GM23338 (cell line): Measurements from ENCODE around the gene PCED1A. TPM values are rescaled to one million over a fixed set of nuclear protein-coding genes. Genes with fewer than 3 reads are reported as not detected.
"Not testable (repeated sequence)": the region's sequence is repeated elsewhere in the genome, so short reads cannot be mapped to it uniquely, and the experiment has no call there.

Source experiments
- ATAC-seq: fragments of 200-7000 bp; cut with Tn5 transposase; 3 replicates; pipeline ENCODE4 v1.9.1; 2020
- DNase-seq: peaks from one replicate; pipeline ENCODE4 v3.0.0-alpha.2; 2015; ENCODE audit warnings: low spot score
- H2AFZ ChIP-seq: fragments of 200-600 bp; sonication (generic); 2 replicates; pipeline ENCODE4 v1.8.0; 2016; ENCODE audit warnings: antibody characterized with exemption, mild to moderate bottlenecking, moderate library complexity
- H3F3A ChIP-seq: fragments of 200-600 bp; sonication (generic); replicated peaks from 2 replicates; pipeline ENCODE4 v1.8.0; 2017; ENCODE audit warnings: antibody characterized with exemption, mixed run types, low read depth
- H3K27ac ChIP-seq: fragments of 200-600 bp; sonication (generic); 2 replicates; pipeline ENCODE4 v1.6.1; 2016; ENCODE audit warnings: low read depth
- H3K27me3 ChIP-seq: fragments of 200-600 bp; sonication (generic); 2 replicates; pipeline ENCODE4 v1.8.0; 2016; ENCODE audit warnings: mild to moderate bottlenecking, mixed run types, moderate library complexity; ENCODE audit not compliant: insufficient read depth
- H3K36me3 ChIP-seq: fragments of 200-600 bp; sonication (generic); 2 replicates; pipeline ENCODE4 v1.8.0; 2016; ENCODE audit warnings: mild to moderate bottlenecking; ENCODE audit not compliant: insufficient read depth
- H3K4me1 ChIP-seq: fragments of 200-600 bp; sonication (generic); 2 replicates; pipeline ENCODE4 v1.8.0; 2016; ENCODE audit warnings: mild to moderate bottlenecking, moderate library complexity; ENCODE audit not compliant: insufficient read depth
- H3K4me2 ChIP-seq: fragments of 200-600 bp; sonication (generic); 2 replicates; pipeline ENCODE4 v1.7.1; 2017; ENCODE audit warnings: mixed run types
- H3K4me3 ChIP-seq: fragments of 200-600 bp; sonication (generic); 2 replicates; pipeline ENCODE4 v1.6.1; 2016; ENCODE audit warnings: mixed run types
- H3K79me2 ChIP-seq: fragments of 200-600 bp; sonication (generic); replicated peaks from 2 replicates; pipeline ENCODE4 v1.8.0; 2017; ENCODE audit warnings: mild to moderate bottlenecking; ENCODE audit not compliant: insufficient read depth
- H3K9me2 ChIP-seq: fragments of 200-600 bp; sonication (generic); 2 replicates; pipeline ENCODE4 v1.8.0; 2017; ENCODE audit not compliant: insufficient read depth
- H4K20me1 ChIP-seq: fragments of 200-600 bp; sonication (generic); replicated peaks from 2 replicates; pipeline ENCODE4 v1.8.0; 2017; ENCODE audit warnings: mild to moderate bottlenecking; ENCODE audit not compliant: insufficient read depth
- H3K27ac Mint-ChIP-seq: 2 replicates; pipeline ENCODE4 v1.8.0; 2020; ENCODE audit warnings: inconsistent platforms, mild to moderate bottlenecking, moderate library complexity, mixed read lengths
- H3K27me3 Mint-ChIP-seq: 3 replicates; pipeline ENCODE4 v1.8.0; 2022; ENCODE audit warnings: low read depth, mild to moderate bottlenecking, moderate library complexity, mixed read lengths, inconsistent platforms; ENCODE audit not compliant: insufficient read depth, poor library complexity
- H3K36me3 Mint-ChIP-seq: 3 replicates; pipeline ENCODE4 v1.8.0; 2021; ENCODE audit warnings: low read depth, mild to moderate bottlenecking, inconsistent platforms, moderate library complexity, mixed read lengths
- H3K4me1 Mint-ChIP-seq: 3 replicates; pipeline ENCODE4 v1.8.0; 2020; ENCODE audit warnings: mild to moderate bottlenecking, inconsistent platforms, mixed read lengths
- H3K4me3 Mint-ChIP-seq: 3 replicates; pipeline ENCODE4 v1.8.0; 2021; ENCODE audit warnings: moderate library complexity, mild to moderate bottlenecking, inconsistent platforms, mixed read lengths
- H3K9me3 Mint-ChIP-seq: 3 replicates; pipeline ENCODE4 v1.8.0; 2020; ENCODE audit warnings: moderate library complexity, mild to moderate bottlenecking, inconsistent platforms, mixed read lengths
- CTCF ChIP-seq, 2 experiments: fragments of 200-600 bp in 1 of 2; sonication (generic) in 1 of 2; conservative IDR thresholded peaks; 2 replicates each; pipeline versions ENCODE4 v1.5.1 to v1.6.1; 2016 to 2017; ENCODE audit warnings: antibody characterized with exemption in 2 of 2, low read depth in 2 of 2, mild to moderate bottlenecking in 2 of 2, moderate library complexity in 1 of 2
- EZH2phosphoT487 ChIP-seq: fragments of 200-600 bp; sonication (generic); IDR thresholded peaks from one replicate; pipeline ENCODE4 v1.8.1; 2018; ENCODE audit warnings: antibody characterized with exemption; ENCODE audit not compliant: unreplicated experiment
- JUNB ChIP-seq: IDR thresholded peaks from one replicate; pipeline ENCODE4 v1.6.1; 2016; ENCODE audit warnings: antibody characterized with exemption; ENCODE audit not compliant: unreplicated experiment
- POLR2AphosphoS5 ChIP-seq: IDR thresholded peaks from 2 replicates; pipeline ENCODE4 v1.6.1; 2016; ENCODE audit warnings: antibody characterized with exemption, low read depth
- STAT1 ChIP-seq: IDR thresholded peaks from one replicate; pipeline ENCODE4 v1.6.1; 2016; ENCODE audit warnings: antibody characterized with exemption; ENCODE audit not compliant: unreplicated experiment
- ZNF114 ChIP-seq: fragments of 250-450 bp; sonication (Bioruptor Pico); IDR thresholded peaks from 2 replicates; pipeline ENCODE4 v1.5.0; 2020; ENCODE audit warnings: mild to moderate bottlenecking, moderate library complexity
- polyA plus RNA-seq: library from polyadenylated mRNA; unstranded; fragments of >200 nt; fragmentation: Nextera tagmentation; extraction: Ambion mirVana; gene quantifications from 2 replicates; pipeline ENCODE4 v1.2.1, GENCODE V29; 2016
- total RNA-seq: library from RNA; depleted of rRNA; stranded (reverse); fragments of >200 nt; shearing (Covaris generic); gene quantifications from 2 replicates; pipeline ENCODE4 v1.2.3, GENCODE V29; 2014
- TF ChIP-seq, protein P1 (sequence below): fragments of 250-450 bp; sonication (Bioruptor Pico); IDR thresholded peaks from 2 replicates; pipeline ENCODE4 v1.5.0; 2020; ENCODE audit warnings: mild to moderate bottlenecking, moderate library complexity

The PCED1A gene
- total and polyA plus RNA-seq, 2 experiments from 2014 or later = 5.0 to 8.9 TPM

DNA sequence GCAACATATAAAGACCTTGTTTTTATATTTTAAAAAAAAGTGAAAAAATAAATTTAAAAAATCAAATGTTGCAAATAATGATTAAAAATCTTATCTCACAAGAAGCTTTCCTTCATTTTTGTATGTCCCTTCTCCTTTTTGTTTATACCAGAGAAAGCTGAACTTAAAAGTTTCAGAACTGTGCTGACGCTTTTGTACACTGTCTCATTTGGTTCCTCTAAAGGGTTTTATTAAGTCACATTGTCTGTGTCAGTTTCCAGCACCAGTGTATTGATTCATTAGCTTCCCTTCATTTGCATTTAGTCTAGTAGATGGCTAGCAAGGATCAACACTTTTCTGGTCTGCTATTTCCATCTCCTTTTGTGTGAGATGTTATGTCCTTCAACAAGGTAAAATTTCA, 6.7 kb downstream of the PCED1A start:
- no peak overlapping the region for H3K4me2 ChIP-seq
- H4K20me1 ChIP-seq = no peaks in the 10 kb centered on the region
- Mint-ChIP-seq H3K9me3 (no peaks in the 10 kb centered on the region), H3K4me1 (no peaks in the 10 kb centered on the region; the same call in 2 of the 3 replicates), H3K27ac (no peak overlapping the region), H3K4me3 (no peak overlapping the region), H3K27me3 (peaks cover 9% of the 10 kb centered on the region), H3K36me3 (no peaks in the 10 kb centered on the region; the same call in 1 of the 3 replicates)
- H2AFZ ChIP-seq = no peak overlapping the region
- no peaks in the 10 kb centered on the region for H3K4me1 ChIP-seq
- no peaks in the 10 kb centered on the region for H3K79me2 ChIP-seq
- H3K4me3 ChIP-seq = no peak overlapping the region
- no peaks in the 10 kb centered on the region for H3F3A ChIP-seq
- H3K27ac ChIP-seq = no peak overlapping the region
- H3K36me3 ChIP-seq = no peaks in the 10 kb centered on the region
- ATAC-seq (no peak), DNase-seq (no peak)
- TF ChIP-seq ZNF114 (CRISPR knock-in tag) (no peak), JUNB (no peak), POLR2AphosphoS5 (no peak), EZH2phosphoT487 (no peak), STAT1 (no peak), CTCF (conservative IDR thresholded peaks at IDR 0.05; ENCODE audit: low read depth in 2 of 2) (no peak)
- TF ChIP-seq, protein P1, sequence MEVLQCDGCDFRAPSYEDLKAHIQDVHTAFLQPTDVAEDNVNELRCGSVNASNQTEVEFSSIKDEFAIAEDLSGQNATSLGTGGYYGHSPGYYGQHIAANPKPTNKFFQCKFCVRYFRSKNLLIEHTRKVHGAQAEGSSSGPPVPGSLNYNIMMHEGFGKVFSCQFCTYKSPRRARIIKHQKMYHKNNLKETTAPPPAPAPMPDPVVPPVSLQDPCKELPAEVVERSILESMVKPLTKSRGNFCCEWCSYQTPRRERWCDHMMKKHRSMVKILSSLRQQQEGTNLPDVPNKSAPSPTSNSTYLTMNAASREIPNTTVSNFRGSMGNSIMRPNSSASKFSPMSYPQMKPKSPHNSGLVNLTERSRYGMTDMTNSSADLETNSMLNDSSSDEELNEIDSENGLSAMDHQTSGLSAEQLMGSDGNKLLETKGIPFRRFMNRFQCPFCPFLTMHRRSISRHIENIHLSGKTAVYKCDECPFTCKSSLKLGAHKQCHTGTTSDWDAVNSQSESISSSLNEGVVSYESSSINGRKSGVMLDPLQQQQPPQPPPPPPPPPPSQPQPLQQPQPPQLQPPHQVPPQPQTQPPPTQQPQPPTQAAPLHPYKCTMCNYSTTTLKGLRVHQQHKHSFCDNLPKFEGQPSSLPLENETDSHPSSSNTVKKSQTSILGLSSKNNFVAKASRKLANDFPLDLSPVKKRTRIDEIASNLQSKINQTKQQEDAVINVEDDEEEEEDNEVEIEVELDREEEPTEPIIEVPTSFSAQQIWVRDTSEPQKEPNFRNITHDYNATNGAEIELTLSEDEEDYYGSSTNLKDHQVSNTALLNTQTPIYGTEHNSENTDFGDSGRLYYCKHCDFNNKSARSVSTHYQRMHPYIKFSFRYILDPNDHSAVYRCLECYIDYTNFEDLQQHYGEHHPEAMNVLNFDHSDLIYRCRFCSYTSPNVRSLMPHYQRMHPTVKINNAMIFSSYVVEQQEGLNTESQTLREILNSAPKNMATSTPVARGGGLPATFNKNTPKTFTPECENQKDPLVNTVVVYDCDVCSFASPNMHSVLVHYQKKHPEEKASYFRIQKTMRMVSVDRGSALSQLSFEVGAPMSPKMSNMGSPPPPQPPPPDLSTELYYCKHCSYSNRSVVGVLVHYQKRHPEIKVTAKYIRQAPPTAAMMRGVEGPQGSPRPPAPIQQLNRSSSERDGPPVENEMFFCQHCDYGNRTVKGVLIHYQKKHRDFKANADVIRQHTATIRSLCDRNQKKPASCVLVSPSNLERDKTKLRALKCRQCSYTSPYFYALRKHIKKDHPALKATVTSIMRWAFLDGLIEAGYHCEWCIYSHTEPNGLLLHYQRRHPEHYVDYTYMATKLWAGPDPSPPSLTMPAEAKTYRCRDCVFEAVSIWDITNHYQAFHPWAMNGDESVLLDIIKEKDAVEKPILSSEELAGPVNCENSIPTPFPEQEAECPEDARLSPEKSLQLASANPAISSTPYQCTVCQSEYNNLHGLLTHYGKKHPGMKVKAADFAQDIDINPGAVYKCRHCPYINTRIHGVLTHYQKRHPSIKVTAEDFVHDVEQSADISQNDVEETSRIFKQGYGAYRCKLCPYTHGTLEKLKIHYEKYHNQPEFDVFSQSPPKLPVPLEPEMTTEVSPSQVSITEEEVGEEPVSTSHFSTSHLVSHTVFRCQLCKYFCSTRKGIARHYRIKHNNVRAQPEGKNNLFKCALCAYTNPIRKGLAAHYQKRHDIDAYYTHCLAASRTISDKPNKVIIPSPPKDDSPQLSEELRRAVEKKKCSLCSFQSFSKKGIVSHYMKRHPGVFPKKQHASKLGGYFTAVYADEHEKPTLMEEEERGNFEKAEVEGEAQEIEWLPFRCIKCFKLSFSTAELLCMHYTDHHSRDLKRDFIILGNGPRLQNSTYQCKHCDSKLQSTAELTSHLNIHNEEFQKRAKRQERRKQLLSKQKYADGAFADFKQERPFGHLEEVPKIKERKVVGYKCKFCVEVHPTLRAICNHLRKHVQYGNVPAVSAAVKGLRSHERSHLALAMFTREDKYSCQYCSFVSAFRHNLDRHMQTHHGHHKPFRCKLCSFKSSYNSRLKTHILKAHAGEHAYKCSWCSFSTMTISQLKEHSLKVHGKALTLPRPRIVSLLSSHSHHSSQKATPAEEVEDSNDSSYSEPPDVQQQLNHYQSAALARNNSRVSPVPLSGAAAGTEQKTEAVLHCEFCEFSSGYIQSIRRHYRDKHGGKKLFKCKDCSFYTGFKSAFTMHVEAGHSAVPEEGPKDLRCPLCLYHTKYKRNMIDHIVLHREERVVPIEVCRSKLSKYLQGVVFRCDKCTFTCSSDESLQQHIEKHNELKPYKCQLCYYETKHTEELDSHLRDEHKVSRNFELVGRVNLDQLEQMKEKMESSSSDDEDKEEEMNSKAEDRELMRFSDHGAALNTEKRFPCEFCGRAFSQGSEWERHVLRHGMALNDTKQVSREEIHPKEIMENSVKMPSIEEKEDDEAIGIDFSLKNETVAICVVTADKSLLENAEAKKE (CRISPR knock-in tag) = no peak
- peaks cover 6% of the 10 kb centered on the region; the same call in 1 of the 2 replicates for H3K27me3 ChIP-seq
- H3K9me2 ChIP-seq = no peaks in the 10 kb centered on the region

DNA sequence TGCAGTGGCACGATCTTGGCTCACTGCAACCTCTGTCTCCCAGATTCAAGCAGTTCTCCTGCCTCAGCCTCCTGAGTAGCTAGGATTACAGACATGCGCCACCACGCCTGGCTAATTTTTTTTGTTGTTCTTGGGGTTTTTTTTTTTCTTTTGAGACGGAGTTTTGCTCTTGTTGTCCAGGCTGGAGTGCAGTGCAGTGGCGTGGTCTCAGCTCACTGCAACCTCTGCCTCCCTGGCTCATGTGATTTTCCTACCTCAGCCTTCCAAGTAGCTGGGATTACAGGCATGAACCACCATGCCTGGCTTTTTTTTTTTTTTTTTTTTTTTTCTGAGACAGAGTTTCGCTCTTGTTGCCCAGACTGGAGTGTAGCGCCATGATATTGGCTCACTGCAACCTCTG, 9.2 kb downstream of the PCED1A start:
- peaks cover 29% of the 10 kb centered on the region for H3K27me3 ChIP-seq
- not testable (repeated sequence) for H3F3A ChIP-seq, H3K36me3 ChIP-seq, H3K4me3 ChIP-seq, H3K9me3 Mint-ChIP-seq, H3K36me3 Mint-ChIP-seq, H2AFZ ChIP-seq, H3K4me2 ChIP-seq, H3K27me3 Mint-ChIP-seq, H4K20me1 ChIP-seq, ATAC-seq, H3K4me1 Mint-ChIP-seq, H3K27ac Mint-ChIP-seq, H3K4me3 Mint-ChIP-seq, H3K4me1 ChIP-seq, H3K9me2 ChIP-seq, DNase-seq, H3K27ac ChIP-seq, H3K79me2 ChIP-seq
